Stimulated activated CD8-positive, alpha-beta memory T cell treated with anti-CD3 and anti-CD28 coated beads, Interleukin-2, amount 100 ng/mL, for 1 hour (primary cell): ENCODE data around the gene SLC12A2.

Source experiments
- DNase-seq, 2 donors: peaks; one replicate each; pipeline ENCODE4 v3.0.0-alpha.2; 2020; ENCODE audit warnings: low read depth in 2 of 2

Gene SLC12A2

GRCh38 chr5:128225245-128226030, 141.9 kb downstream of the SLC12A2 start:
- no peak for DNase-seq

- DNase-seq, result no peak
These were observed 144.4 kb downstream of the SLC12A2 start for GRCh38 chr5:128228008-128228407.

- no peak for DNase-seq
These were observed 145.0 kb downstream of the SLC12A2 start for GRCh38 chr5:128228521-128228920.

- no peak for DNase-seq
These were observed 151.5 kb downstream of the SLC12A2 start for GRCh38 chr5:128234928-128235641.

- DNase-seq, result no peak
These were observed 152.8 kb downstream of the SLC12A2 start for GRCh38 chr5:128236334-128236733.

- no peak for DNase-seq
These were observed 153.4 kb downstream of the SLC12A2 start for GRCh38 chr5:128237000-128237399.

GRCh38 chr5:128237546-128237945, 154.0 kb downstream of the SLC12A2 start:
- DNase-seq, result no peak
